SK-N-SH (cell line): ENCODE data around the gene CMTM2.

Source experiments
- CTCF ChIP-seq: fragments of 200-600 bp; sonication (generic); IDR thresholded peaks from 2 replicates; pipeline ENCODE4 v1.6.1; 2017; ENCODE audit warnings: antibody characterized with exemption, mild to moderate bottlenecking, moderate library complexity
- EP300 ChIP-seq, 2 experiments: IDR thresholded peaks; 2 replicates each; pipeline versions ENCODE4 v1.4.0 to v1.6.1; 2012; ENCODE audit warnings: borderline replicate concordance in 1 of 2, low read depth in 1 of 2, low read length in 1 of 2
- MXI1 ChIP-seq: IDR thresholded peaks from 2 replicates; pipeline ENCODE4 v1.6.1; 2012; ENCODE audit warnings: mild to moderate bottlenecking, low read depth, low read length, improper control_type of control experiment
- PBX3 ChIP-seq: IDR thresholded peaks from 2 replicates; pipeline ENCODE4; 2012
- POLR2AphosphoS5 ChIP-seq: IDR thresholded peaks from 2 replicates; pipeline ENCODE4 v1.6.1; 2012; ENCODE audit warnings: low read depth, low read length
- RFX5 ChIP-seq: IDR thresholded peaks from 2 replicates; pipeline ENCODE4 v1.6.1; 2012; ENCODE audit warnings: mild to moderate bottlenecking, improper control_type of control experiment, low read length
- SIN3A ChIP-seq: IDR thresholded peaks from 2 replicates; pipeline ENCODE4 v1.6.1; 2012; ENCODE audit warnings: low read depth, mild to moderate bottlenecking, low read length, moderate library complexity, borderline replicate concordance
- TAF1 ChIP-seq: IDR thresholded peaks from 2 replicates; pipeline ENCODE4 v1.6.1; 2012; ENCODE audit warnings: low read depth, mild to moderate bottlenecking, low read length, moderate library complexity, borderline replicate concordance

GRCh38 chr16:66541388-66542355, 37.6 kb upstream of the CMTM2 start:
- no peak for TF ChIP-seq EP300 (IDR thresholded peaks at IDR 0.05; ENCODE audit: borderline replicate concordance in 1 of 2, low read depth in 1 of 2, low read length in 1 of 2)
- TF ChIP-seq CTCF: no peak
- no peak for TF ChIP-seq RFX5
- TF ChIP-seq SIN3A: no peak
- no peak for TF ChIP-seq MXI1
- no peak for TF ChIP-seq TAF1
- TF ChIP-seq POLR2AphosphoS5: no peak
- TF ChIP-seq PBX3: no peak
